Muscle layer of duodenum (tissue), 2 donors: Measurements from ENCODE around the gene MEIS3.
A peak's percentile ranks its signal among the peaks of the same experiment; 100 is the strongest.

Source experiments
- H3K27ac ChIP-seq: one replicate; pipeline ENCODE4 v1.7.0; 2013; ENCODE audit warnings: mild to moderate bottlenecking, low read length
- H3K27me3 ChIP-seq: one replicate; pipeline ENCODE4 v1.7.0; 2013; ENCODE audit warnings: low read depth, mild to moderate bottlenecking, control low read depth, low read length
- H3K36me3 ChIP-seq, 2 donors: one replicate each; pipeline ENCODE4 v1.7.0; 2013; ENCODE audit warnings: low read length in 2 of 2, control low read depth in 1 of 2, mild to moderate bottlenecking in 1 of 2; ENCODE audit not compliant: insufficient read depth in 2 of 2, control insufficient read depth in 1 of 2
- H3K4me1 ChIP-seq, 2 donors: one replicate each; pipeline ENCODE4 v1.7.0; 2013; ENCODE audit warnings: low read length in 2 of 2, mild to moderate bottlenecking in 2 of 2, control low read depth in 1 of 2, moderate library complexity in 1 of 2; ENCODE audit not compliant: insufficient read depth in 2 of 2, control insufficient read depth in 1 of 2
- H3K4me3 ChIP-seq, 2 donors: one replicate each; pipeline ENCODE4 v1.7.0; 2013; ENCODE audit warnings: low read length in 2 of 2, low read depth in 1 of 2, mild to moderate bottlenecking in 1 of 2
- H3K9me3 ChIP-seq, 2 donors: one replicate each; pipeline ENCODE4 v1.7.0; 2013; ENCODE audit warnings: low read length in 2 of 2, control low read depth in 1 of 2, mild to moderate bottlenecking in 1 of 2; ENCODE audit not compliant: control insufficient read depth in 1 of 2
- donor health status: healthy.

MEIS3 gene

GRCh38 chr19:47419030-47419783 is at the start of gene MEIS3:
MEIS3 (minus strand) TSS chr19:47419527; CDS start chr19:47419081, 446 bp downstream.
- Histone ChIP-seq H3K36me3 (peaks cover 0 to 2% of the 10 kb centered on the region in 2 donors), H3K4me3 (peak within 1 kb of the TSS; percentile 37 to 60), H3K9me3 (no peaks in the 10 kb centered on the region), H3K27me3 (peaks cover 42% of the 10 kb centered on the region), H3K4me1 (peaks cover 0 to 41% of the 10 kb centered on the region in 2 donors), H3K27ac (no peak within 1 kb of the TSS)

GRCh38 chr19:47467914-47468313 is 48.6 kb upstream of the MEIS3 start:
- Histone ChIP-seq H3K9me3 (no peaks in the 10 kb centered on the region), H3K4me3 (no peak overlapping the region), H3K4me1 (peaks cover 0 to 18% of the 10 kb centered on the region in 2 donors), H3K27ac (no peak overlapping the region), H3K36me3 (no peaks in the 10 kb centered on the region), H3K27me3 (peaks cover 5% of the 10 kb centered on the region)

GRCh38 chr19:47465957-47466356 is 46.6 kb upstream of the MEIS3 start:
- no peaks in the 10 kb centered on the region for H3K36me3 ChIP-seq
- peaks cover 0 to 3% of the 10 kb centered on the region in 2 donors for H3K4me1 ChIP-seq
- no peaks in the 10 kb centered on the region for H3K9me3 ChIP-seq
- H3K4me3 ChIP-seq, result no peak overlapping the region
- H3K27ac ChIP-seq, result no peak overlapping the region
- no peaks in the 10 kb centered on the region for H3K27me3 ChIP-seq

GRCh38 chr19:47464675-47465419 is 45.5 kb upstream of the MEIS3 start:
- Histone ChIP-seq H3K36me3 (no peaks in the 10 kb centered on the region), H3K27ac (no peak overlapping the region), H3K4me1 (peaks cover 0 to 3% of the 10 kb centered on the region in 2 donors), H3K9me3 (no peaks in the 10 kb centered on the region), H3K4me3 (no peak overlapping the region), H3K27me3 (peaks cover 4% of the 10 kb centered on the region)

GRCh38 chr19:47461876-47462275 is 42.5 kb upstream of the MEIS3 start:
- Histone ChIP-seq H3K4me3 (no peak overlapping the region), H3K9me3 (no peaks in the 10 kb centered on the region), H3K27ac (no peak overlapping the region), H3K4me1 (no peaks in the 10 kb centered on the region), H3K27me3 (peaks cover 29% of the 10 kb centered on the region), H3K36me3 (peaks cover 0 to 2% of the 10 kb centered on the region in 2 donors)

- Histone ChIP-seq H3K9me3 (peaks cover 4 to 8% of the 10 kb centered on the region in 2 donors), H3K4me1 (no peaks in the 10 kb centered on the region), H3K4me3 (no peak overlapping the region), H3K36me3 (peaks cover 0 to 9% of the 10 kb centered on the region in 2 donors), H3K27ac (no peak overlapping the region), H3K27me3 (peaks cover 37% of the 10 kb centered on the region)
Measured at GRCh38 chr19:47459477-47459876, 40.1 kb upstream of the MEIS3 start.

- H3K27ac ChIP-seq, result no peak overlapping the region
- peaks cover 4 to 8% of the 10 kb centered on the region in 2 donors for H3K9me3 ChIP-seq
- H3K27me3 ChIP-seq, result peaks cover 37% of the 10 kb centered on the region
- H3K36me3 ChIP-seq, result peaks cover 0 to 9% of the 10 kb centered on the region in 2 donors
- no peak overlapping the region for H3K4me3 ChIP-seq
- H3K4me1 ChIP-seq, result no peaks in the 10 kb centered on the region
Measured at GRCh38 chr19:47458672-47459071, 39.3 kb upstream of the MEIS3 start.

GRCh38 chr19:47456721-47457474 is 37.6 kb upstream of the MEIS3 start:
- H3K27me3 ChIP-seq, result peaks cover 37% of the 10 kb centered on the region
- H3K4me3 ChIP-seq, result no peak overlapping the region
- H3K4me1 ChIP-seq, result no peaks in the 10 kb centered on the region
- H3K9me3 ChIP-seq, result peaks cover 4 to 8% of the 10 kb centered on the region in 2 donors
- H3K27ac ChIP-seq, result no peak overlapping the region
- peaks cover 0 to 9% of the 10 kb centered on the region in 2 donors for H3K36me3 ChIP-seq

GRCh38 chr19:47450478-47450877 is 31.2 kb upstream of the MEIS3 start:
- no peak overlapping the region for H3K4me3 ChIP-seq
- no peak overlapping the region for H3K27ac ChIP-seq
- peaks cover 0 to under 1% of the 10 kb centered on the region in 2 donors for H3K9me3 ChIP-seq
- H3K27me3 ChIP-seq, result peaks cover 25% of the 10 kb centered on the region
- H3K4me1 ChIP-seq, result peaks cover 5 to 18% of the 10 kb centered on the region in 2 donors
- H3K36me3 ChIP-seq, result peaks cover 0 to 3% of the 10 kb centered on the region in 2 donors

- no peak overlapping the region for H3K4me3 ChIP-seq
- H3K9me3 ChIP-seq, result no peaks in the 10 kb centered on the region
- H3K27ac ChIP-seq, result no peak overlapping the region
- H3K36me3 ChIP-seq, result peaks cover 0 to 3% of the 10 kb centered on the region in 2 donors
- H3K4me1 ChIP-seq, result peaks cover 6 to 18% of the 10 kb centered on the region in 2 donors
- H3K27me3 ChIP-seq, result peaks cover 42% of the 10 kb centered on the region
Measured at GRCh38 chr19:47448360-47448727, 29.0 kb upstream of the MEIS3 start.
